NCI-H187 treated with DMSO at 0.1 percent for 48 hours (cell line): ENCODE measurements around the gene PRPF31.
"Not testable (repeated sequence)": the region's sequence is repeated elsewhere in the genome, so short reads cannot be mapped to it uniquely, and the experiment has no call there.

Experiments
- DNase-seq: peaks from one replicate; lab custom pipeline; 2025; lab: John Stamatoyannopoulos, UW

Gene PRPF31, protein sequence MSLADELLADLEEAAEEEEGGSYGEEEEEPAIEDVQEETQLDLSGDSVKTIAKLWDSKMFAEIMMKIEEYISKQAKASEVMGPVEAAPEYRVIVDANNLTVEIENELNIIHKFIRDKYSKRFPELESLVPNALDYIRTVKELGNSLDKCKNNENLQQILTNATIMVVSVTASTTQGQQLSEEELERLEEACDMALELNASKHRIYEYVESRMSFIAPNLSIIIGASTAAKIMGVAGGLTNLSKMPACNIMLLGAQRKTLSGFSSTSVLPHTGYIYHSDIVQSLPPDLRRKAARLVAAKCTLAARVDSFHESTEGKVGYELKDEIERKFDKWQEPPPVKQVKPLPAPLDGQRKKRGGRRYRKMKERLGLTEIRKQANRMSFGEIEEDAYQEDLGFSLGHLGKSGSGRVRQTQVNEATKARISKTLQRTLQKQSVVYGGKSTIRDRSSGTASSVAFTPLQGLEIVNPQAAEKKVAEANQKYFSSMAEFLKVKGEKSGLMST

DNA sequence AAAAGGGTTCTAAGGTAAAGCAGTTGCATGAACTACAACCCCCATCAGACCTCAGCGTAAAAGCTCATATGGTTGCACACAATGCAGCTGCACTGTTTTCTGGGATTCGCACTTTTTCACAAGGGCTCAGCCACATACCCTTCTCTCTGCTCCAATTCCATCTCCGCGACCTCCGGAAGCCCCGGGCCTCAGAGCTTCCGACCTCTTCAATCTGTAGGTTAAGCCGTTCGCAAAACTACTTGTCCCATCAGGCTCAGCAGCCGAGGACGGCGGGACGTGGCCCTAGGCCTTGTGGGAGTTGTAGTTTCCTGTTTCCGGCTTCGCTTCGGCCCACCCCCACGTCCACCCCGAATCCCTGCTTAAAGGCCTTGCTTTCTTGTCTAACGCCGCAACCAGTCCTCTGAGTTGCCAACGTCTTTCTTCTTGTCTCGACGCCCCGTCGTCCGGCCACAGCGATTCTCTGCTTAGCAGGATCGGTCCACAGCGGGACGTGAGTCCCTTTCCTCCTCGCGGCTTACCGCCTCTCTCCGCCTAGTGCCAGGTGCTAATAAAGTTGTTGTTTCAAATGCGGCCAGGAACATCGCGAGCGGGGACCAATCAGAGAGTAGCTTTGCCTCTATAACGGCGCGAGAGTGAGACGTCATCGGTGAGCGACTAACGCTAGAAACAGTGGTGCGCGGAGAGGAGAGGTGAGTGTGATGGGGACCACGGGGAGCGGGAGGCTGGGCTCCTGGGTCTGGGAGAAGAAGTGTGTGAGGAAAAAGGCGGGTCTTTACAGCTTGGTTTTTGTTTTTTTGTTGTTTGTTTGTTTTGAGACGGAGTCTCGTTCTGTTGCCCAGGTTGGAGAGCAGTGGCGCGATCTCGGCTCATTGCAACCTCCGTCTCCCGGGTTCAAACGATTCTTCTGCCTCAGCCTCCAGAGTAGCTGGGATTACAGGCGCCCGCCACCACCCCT, at the start of gene PRPF31, which contains the start of gene TFPT:
Gene PRPF31 (plus strand): TSS at position 646 of the 955 bp plus-strand sequence. CDS start 2,525 bp downstream, outside the sequence.
Gene TFPT (minus strand): TSS at position 549 of the 955 bp plus-strand sequence. CDS start 388 bp downstream, at position 161.
- peak; percentile 94 for DNase-seq

DNA sequence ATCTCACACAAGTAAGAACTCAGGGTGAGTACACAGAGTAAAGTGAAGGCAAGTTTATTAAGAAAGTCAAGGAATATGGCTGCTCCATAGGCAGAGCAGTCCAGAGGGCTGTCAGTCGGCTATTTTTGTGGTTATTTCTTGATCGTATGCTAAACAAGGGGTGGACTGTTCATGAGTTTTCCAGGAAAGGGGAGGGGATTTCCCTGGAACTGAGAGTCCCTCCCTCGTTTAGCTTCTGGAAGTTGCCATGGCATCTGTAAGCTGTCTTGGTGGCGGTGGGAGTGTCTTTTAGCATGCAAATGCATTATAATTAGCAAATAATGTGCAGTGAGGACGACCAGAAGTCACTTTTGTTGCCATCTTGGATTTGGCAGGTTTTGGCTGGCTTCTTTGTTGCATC, 46.1 kb upstream of the PRPF31 start:
- DNase-seq, result no peak

DNA sequence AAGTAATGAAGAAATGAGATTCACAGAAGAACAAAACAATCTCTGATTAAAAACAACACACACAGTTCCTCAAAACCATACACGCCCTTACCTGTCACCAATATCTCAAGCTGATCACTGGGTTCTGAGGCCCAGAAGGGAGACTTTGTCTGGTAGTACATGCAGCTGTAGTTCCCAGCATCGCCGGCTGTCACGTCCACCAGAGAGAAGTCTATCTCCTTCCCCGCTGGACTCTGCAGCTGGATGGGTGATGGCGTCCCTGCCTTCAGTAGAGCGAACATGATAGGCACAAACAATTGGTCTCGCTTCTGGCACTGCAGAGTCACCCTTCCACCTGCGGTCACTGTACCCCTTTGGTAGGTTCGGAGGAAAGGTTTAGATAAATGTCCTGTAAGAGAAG, 41.7 kb upstream of the PRPF31 start:
- no peak for DNase-seq

DNA sequence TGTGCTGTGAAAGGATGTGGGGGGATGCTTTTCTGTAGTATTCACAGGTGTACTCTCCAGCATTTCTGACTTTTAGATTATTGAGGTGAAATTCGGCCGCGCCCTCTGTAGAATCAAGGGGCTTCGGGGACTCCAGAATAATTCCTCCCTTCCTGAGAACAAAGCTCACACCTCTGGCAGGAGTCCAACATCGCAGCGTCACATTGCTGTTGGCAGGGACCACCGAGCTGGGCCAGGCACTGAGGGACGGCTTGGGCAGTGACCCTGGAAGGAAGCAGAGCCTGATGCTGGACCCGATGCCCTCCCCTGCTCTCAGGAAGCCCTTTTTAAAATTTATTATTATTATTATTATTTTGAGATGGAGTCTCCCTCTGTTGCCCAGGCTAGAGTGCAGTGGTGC, 40.7 kb upstream of the PRPF31 start:
- no peak for DNase-seq

DNA sequence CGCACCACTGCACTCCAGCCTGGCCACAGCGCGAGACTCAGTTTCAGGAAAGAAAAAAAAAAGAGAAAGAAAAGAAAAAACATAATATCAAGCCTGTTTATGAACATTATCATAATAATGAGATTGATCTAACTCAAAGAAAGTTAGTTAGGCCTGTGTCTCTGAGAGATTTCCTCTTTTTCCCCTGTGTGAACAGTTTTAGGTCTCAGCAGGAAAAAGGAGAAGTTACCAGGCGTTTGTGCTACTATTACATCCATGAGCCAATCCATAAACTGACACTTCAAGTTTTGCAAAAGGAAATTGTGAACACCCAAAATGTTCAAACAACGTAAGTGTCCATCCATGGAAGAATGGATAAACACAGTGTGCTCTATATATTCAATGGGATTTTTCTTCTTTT, 38.2 kb upstream of the PRPF31 start:
- no peak for DNase-seq

DNA sequence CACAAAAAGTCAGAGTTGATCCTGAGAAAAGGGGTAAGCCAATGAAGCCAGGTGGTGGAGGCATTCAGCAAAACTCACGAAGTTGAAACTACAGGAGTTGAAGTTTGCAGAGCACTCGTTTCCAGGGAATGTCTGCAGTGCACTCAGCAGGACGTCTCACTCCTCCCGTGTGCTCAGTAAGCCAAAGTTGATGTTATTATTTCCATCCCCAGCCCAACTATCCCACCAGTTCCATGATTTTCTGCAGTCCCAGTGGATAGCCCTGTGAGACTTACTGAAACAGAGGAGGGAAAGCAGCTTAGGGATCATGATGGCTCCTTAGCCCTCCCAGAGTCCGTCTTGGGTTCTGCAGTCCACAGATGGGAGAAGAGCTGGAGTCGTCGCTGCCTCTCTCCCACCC, 34.5 kb upstream of the PRPF31 start, which contains the start of gene TARM1:
Gene TARM1 (minus strand): TSS at position 334 of the 400 bp plus-strand sequence. CDS start 25 bp downstream, at position 309.
- no peak for DNase-seq

DNA sequence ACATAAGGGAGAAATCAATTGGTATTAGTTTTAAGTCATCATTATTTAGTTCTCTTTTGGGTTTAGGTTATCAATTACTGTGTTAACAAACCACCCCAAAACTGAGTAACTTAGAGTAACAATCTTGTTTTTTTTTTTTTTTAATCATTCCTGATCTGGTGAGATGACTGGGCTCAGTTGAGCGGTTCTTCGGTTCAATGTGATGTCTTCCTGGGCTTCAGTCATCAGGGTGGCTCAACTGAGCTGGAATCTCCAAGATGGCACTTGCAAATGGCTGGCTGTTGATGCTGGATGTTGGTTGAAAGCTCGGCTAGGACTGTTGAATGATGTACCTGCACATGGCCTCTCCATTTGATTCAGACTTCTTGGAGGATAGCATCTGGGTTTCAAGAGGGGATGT, 31.1 kb upstream of the PRPF31 start:
- DNase-seq, result no peak

DNA sequence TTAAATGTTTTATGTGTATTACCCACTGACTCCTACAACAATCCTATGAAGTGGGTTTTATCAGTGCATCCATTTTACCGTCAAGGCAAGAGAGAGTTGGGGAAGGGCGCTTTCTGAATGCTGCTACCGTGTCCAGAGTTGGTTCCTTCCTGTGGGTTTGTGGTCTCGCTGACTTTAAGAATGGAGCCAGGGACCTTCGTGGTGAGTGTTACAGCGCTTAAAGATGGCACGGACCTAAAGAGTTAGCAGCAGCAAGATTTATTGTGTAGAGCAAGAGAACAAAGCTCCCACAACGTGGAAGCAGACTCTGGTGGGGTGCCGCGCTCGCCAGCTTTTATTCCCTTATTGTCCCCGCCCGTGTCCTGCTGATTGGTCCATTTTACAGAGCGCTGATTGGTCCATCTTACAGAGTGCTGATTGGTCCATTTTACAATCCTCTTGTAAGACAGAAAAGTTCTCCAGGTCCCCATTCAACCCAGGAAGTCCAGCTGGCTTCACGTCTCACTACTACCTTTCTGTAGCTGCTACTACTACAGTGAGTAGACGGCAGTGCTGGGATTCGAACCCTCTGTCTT, 21.0 kb upstream of the PRPF31 start:
- no peak for DNase-seq

DNA sequence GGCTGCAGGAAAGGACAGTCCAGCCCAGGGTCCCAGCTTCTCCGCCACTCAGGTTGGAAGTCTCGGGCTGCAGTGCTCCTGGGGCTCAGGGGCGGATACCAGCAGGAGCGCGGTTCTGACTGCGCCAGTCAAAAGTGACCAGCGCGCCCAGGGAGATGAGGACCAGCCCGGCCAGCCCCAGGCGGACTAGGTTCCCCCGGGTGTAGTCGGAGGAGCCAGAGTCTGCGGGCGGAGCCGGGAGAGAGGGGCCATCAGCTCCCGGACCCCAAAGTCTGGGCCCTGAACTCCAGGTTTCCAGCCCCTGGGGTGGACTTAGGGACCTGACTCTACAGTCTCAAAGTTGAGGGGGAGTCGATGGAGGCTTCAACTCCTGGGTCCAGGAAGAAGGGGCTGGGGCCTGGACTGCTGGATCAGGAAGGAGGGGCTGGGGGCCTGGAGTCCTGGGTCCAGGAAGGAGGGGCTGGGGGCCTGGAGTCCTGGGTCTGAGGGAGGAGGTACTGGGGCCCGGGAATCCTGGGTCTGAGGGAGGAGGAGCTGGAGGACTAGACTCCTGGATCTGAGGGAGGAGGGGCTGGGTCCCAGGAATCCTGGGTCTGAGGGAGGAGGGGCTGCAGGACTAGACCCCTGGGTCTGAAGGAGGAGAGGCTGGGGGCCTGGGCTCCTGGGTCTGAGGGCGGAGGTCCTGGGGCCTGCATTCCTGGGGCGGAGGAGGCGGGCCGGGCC, 20.3 kb upstream of the PRPF31 start:
- no peak for DNase-seq

DNA sequence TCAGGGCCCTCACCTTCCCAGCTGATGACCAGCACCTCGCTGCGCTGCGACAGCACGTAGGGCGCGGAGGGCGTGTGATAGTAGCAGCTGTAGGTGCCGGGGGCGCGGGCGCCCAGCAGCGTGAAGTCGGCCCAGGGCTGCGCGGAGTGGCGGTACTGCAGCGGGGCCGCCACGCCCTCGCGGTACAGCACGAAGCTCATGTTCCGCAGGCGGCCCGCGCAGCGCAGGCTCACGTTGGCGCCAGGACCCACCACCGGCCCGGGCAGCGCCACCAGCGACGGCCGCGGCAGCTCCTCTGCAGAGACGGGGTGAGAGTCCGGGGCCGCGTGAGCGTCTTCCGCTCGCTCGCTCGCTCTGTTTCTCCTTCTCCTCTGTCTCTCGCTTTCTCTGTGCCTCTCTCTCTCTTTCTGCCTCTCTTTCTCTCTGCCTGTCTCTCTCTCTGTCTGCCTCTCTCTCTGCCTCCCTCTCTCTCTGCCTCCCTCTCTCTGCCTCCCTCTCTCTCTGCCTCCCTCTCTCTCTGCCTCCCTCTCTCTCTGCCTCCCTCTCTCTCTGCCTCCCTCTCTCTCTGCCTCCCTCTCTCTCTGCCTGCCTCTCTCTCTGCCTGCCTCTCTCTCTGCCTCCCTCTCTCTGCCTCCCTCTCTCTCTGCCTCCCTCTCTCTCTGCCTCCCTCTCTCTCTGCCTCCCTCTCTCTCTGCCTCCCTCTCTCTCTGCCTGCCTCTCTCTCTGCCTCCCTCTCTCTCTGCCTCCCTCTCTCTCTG, 19.5 kb upstream of the PRPF31 start:
- DNase-seq, result not testable (repeated sequence)

DNA sequence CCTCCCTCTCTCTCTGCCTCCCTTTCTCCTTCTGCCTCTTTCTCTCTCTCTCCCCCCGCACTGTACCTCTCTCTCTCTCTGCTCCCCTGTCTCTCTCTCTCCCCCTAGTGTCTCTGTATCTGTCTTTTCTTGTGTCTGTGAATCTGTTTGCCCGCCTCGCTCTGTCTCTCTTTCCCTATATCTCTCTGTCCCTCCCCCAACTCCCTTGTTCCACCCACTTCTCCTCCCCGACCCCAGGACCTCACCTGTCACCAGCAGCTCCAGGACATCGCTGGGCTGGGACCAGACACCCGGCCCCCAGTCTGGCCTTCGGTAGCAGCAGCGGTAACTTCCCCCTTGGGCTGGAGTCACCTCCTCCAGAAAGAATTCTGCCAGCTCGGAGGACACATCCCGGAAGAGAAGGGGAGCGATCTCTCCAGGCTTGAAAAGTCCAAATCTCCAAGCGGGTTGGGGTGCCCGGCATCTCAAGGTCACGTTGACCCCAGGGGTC, 18.9 kb upstream of the PRPF31 start:
- DNase-seq, result no peak

DNA sequence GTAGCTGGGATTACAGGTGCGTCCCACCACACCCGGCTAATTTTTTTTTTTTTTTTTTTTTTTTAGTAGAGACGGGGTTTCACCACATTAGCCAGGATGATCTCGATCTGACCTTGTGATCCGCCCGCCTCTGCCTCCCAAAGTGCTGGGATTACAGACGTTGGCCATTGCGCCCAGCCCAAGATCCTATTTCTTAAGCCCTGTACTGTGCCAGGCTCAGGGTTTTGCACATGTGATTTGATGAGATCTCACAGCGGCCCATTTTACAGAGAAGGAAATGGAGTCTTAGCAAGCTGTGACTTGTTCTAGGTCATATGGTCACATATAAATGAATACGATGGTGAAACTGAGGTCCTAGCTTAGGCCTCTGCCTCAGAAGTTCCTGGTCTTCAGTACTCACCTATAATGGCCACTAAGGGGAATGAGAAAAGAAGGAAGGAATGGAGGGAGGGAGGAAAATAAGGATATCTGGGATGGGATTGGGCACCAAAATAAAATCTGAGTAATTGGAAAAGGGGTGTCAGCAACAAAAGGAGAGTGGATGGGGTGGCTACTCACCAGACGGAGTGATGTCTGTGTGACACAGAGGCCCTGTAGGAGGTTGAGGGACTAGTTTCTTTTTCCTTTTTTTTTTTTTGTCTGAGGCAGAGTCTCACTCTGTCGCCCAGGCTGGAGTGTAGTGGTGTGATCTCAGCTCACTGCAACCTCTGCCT, 16.2 kb upstream of the PRPF31 start:
- no peak for DNase-seq

DNA sequence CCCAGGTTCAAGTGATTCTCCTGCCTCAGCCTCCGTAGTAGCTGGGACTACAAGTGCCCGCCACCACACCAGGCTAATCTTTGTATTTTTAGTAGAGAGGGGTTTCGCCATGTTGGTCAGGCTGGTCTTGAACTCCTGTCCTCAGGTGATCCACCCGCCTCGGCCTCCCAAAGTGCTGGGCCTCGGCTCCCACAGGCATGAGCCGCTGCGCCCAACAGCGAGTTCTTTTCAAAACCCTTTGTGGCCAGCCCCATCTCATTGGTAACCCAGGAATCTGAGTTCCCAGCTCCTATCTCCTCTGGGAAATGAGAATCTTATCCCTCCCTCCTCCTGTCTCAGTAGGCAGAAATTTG, 15.7 kb upstream of the PRPF31 start:
- not testable (repeated sequence) for DNase-seq

DNA sequence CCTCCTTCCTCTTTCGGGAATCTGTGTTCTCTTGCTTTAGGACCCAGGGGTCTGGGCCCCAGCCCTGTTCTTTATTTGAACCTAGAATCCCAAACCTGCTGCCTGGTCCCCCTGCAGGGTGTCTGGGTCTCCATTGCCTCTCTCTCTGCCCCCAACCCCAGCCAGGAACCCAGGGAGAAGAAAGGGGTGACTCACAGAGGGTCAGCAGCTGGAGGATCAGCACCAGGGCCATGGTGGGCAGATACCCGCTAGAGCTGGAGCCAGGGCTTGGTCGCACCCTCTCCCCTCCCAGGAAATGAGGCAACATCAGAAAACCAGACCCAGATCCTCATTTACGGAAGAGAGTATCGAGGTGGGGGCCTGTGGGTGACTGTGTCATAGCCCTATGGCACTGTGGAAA, 15.0 kb upstream of the PRPF31 start, which contains the start of gene OSCAR:
Gene OSCAR (minus strand): TSS at position 243 of the 400 bp plus-strand sequence. CDS start 11 bp downstream, at position 232.
- no peak for DNase-seq

DNA sequence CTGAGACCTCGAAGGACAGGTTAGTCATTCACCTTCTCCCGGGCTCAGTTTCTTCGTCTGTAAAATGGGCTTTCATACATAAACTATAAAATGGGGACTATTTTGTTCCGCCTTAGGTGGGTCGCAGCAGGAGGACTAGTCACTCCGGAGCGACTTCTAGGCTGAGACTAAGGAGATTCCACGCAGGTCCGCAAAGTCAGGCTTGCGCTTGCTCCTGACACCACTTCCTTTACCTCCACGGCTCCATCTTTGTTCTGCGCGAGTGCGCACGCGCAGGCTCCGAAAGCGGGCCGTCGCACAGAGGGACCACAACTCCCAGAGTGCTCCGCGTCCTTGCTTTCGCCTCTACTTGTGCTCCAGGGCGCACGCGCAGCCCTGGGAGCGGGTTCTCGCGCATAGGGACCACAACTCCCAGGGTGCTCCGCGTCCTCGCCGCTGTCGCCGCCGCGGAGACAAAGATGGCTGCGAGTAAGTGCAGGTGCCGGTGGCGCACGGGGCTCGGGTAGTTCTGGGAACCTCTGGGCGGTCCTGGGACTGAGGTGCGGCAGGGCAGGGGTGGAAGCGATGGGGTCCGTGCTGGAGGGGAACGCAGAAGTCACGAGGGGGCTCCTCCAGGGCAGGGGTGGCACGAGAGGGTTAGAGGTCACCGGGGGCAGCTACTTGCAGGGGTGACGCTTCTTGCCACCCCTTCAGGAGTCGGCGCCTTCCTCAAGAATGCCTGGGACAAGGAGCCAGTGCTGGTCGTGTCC, 13.0 kb upstream of the PRPF31 start, which contains the start of gene NDUFA3:
Gene NDUFA3 (plus strand): TSS at position 435 of the 749 bp plus-strand sequence. CDS start 24 bp downstream, at position 459.
- DNase-seq, result peak; percentile 91

DNA sequence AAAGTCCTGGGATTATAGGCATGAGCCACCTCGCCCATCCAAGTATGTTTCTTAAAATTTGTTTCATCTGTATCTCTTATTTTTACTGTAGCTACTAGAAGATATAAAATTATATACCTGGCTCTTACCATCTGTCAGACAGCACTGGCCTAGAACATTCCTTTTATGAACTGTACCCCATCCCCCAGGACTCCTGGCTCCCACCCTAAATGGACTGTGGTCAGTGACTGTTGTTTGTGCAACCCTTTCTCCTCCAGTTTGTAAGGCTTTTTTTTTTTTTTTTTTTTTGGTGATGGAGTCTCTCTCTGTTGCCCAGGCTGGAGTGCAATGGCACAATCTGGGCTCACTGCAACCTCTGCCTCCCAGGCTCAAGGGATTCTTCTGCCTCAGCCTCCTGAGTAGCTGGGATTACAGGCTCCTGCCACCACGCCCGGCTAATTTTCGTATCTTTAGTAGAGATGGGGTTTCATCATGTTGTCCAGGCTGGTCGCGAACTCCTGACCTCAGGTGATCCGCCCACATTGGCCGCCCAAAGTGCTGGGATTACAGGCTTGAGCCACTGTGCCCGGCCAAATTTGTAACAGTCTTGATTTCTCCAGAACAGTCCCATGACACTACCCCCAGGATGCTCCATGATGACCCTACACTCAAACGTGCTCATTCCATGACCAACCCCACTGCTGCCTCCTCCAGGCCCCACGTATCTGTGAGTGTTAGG, 10.4 kb upstream of the PRPF31 start:
- DNase-seq, result no peak

DNA sequence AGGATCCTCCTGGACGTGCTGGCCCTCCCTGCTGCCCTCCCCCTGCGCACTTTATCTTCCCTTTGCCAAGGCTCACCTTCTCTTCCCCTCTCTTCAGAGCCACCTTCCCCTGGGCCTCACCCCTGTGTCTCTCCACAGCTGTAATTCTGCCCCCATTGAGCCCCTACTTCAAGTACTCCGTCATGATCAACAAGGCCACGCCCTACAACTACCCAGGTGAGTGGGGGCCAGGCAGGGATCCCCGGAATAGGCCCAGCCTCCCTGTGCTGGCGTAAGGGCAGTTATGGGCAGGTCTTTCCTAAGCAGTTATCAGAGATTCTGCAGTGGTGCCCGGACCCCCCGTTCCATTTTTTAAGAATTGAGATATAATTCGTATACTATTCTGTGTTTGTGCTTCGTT, 9.8 kb upstream of the PRPF31 start:
- DNase-seq, result no peak

DNA sequence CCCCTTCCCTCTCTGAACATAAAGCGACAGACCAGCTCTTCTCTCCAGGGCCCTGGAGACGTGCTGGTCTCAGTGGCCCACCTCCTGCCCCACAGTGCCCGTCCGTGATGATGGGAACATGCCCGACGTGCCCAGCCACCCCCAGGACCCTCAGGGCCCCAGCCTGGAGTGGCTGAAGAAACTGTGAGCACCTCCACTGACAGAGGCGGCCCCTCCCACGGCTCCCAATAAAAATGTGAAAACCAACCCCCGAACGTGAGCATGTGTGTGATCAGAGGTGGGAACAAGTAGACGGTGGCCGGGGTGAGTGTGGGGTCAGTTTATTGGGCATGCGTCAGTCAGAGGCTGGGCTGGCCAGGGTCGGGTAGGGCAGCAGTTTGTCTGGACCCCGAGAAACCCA, 8.8 kb upstream of the PRPF31 start:
- no peak for DNase-seq
